ENCODE results near the gene SCO2. TPM values are rescaled to one million over a fixed set of nuclear protein-coding genes. Genes with fewer than 3 reads are reported as not detected.

SCO2 gene
- total RNA-seq, 2 experiments from 2014 or later, result 4.1 to 4.9 TPM

DNA sequence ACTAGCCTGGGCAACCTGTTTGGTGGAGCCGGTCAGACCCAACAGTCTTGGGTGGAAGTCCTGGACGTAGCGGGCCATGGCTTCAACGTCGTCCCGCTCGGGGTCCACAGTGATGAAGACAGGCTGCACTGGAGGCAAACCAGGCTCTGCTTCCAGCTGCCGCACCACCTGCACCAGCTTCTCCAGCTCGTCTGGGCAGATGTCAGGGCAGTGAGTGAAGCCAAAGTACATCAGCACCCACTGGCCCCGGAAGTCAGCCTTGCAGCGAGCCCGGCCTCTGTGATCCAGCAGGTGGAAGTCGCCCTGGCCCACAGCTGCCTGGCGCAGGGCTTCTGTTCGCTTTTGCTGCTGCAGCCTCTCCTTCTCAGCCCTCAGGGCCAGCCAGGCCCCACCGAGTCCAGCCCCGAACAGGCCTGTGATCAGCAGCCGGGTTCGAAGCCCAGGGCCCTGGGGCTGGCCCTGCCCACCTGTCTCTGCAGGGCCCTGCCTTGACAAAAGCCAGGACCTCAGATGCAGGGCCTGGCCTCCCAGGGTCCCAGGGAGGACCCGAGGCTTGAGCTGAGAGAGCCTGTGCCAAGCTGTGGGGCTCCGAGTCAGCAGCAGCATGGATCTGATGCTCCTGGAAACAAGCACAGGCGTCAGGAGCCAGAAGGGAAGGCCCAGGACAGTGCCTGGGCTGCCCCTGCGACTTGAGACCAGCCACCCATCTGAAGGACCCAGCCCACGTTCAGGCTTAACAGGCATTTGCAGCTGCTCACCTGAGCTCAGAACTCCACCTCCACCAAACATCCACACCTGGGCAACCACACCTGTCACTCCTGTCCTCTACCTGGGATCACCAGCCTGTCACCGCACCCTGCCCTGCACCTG is 1.4 kb downstream of the SCO2 start:
- POLR2A ChIA-PET, result interaction anchor here (1.3 to 3.3 kb wide), 2 partner anchors 9 to 15 kb away, joined by 3 to 33 read pairs; partner anchors contain the start of genes LMF2 and NCAPH2
- H3K4me1 ChIP-seq (ENCODE audit: insufficient read depth, low read length, poor library complexity, severe bottlenecking), result peaks cover 16% of the 10 kb centered on the region
- TF ChIP-seq EZH2phosphoT487 (IDR thresholded peaks at IDR 0.05; ENCODE audit: borderline replicate concordance, low read depth, low read length), result no peak
- no peak for TF ChIP-seq CTCF (conservative IDR thresholded peaks at IDR 0.05; ENCODE audit: low read length)
- intact Hi-C loops (cut with micrococcal nuclease; ENCODE audit: unreplicated experiment), result loop anchor here (2.0 kb wide), 1 partner anchor 55 kb away; no protein-coding TSS in a partner anchor
- no peaks in the 10 kb centered on the region for H3K9me2 ChIP-seq (ENCODE audit: insufficient read depth, low read length)
- peak overlapping the region; percentile 93 for H3K4me2 ChIP-seq (ENCODE audit: low read length)
- H4K20me1 ChIP-seq (ENCODE audit: insufficient read depth, low read length), result no peaks in the 10 kb centered on the region
- CTCF ChIA-PET (ENCODE audit: unreplicated experiment), result no interaction called here
- H3K9me3 ChIP-seq (ENCODE audit: low read length), result no peaks in the 10 kb centered on the region
- H3K36me3 ChIP-seq (ENCODE audit: insufficient read depth, low read length), result peaks cover 60% of the 10 kb centered on the region
- H3K27ac ChIP-seq (ENCODE audit: low read depth, low read length, poor library complexity, severe bottlenecking), result peak overlapping the region; percentile 92
- DNase-seq (ENCODE audit: low spot score), result no peak
- H3K79me2 ChIP-seq (ENCODE audit: insufficient read depth, low read depth, low read length), result peaks cover 4% of the 10 kb centered on the region; the same call in 1 of the 2 replicates
- H2AFZ ChIP-seq (ENCODE audit: low read length), result no peak overlapping the region
- peak overlapping the region; percentile 77 for H3K4me3 ChIP-seq (ENCODE audit: low read depth, low read length, poor library complexity, severe bottlenecking)
- BruUV-seq (replicated peaks), result no TSS peak

DNA sequence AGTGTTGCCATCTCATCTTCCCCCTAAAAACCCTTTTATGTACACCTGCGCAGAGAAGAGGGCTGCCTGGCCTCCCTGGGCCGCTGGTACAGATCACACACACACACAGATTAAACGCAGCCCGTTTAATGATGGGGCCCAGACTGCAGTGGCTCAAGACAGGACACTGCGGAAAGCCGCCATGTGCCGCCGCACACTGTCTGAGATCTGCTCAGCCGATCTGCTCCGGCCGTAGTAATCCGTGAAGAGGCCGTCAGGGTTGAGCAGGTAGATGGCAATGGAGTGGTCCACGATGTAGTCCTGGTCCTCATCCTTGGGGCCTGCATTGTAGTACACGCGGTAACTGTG is 2.0 kb downstream of the SCO2 start:
- H3K4me2 ChIP-seq (ENCODE audit: low read length), result peak overlapping the region; percentile 93; the same call in 1 of the 2 replicates
- intact Hi-C loops (cut with micrococcal nuclease; ENCODE audit: unreplicated experiment), result no loop called here

More for the DNA sequence above, 2.0 kb downstream of the SCO2 start:
- Histone ChIP-seq H3K27ac (ENCODE audit: low read depth, low read length, poor library complexity, severe bottlenecking) (no peak overlapping the region), H3K79me2 (ENCODE audit: insufficient read depth, low read depth, low read length) (peaks cover 4% of the 10 kb centered on the region; the same call in 1 of the 2 replicates), H3K36me3 (ENCODE audit: insufficient read depth, low read length) (peaks cover 66% of the 10 kb centered on the region), H3K9me2 (ENCODE audit: insufficient read depth, low read length) (no peaks in the 10 kb centered on the region), H2AFZ (ENCODE audit: low read length) (no peak overlapping the region), H3K9me3 (ENCODE audit: low read length) (no peaks in the 10 kb centered on the region), H4K20me1 (ENCODE audit: insufficient read depth, low read length) (no peaks in the 10 kb centered on the region), H3K4me1 (ENCODE audit: insufficient read depth, low read length, poor library complexity, severe bottlenecking) (peaks cover 16% of the 10 kb centered on the region), H3K4me3 (ENCODE audit: low read depth, low read length, poor library complexity, severe bottlenecking) (no peak overlapping the region)
- POLR2A ChIA-PET, result interaction anchor here (3.3 kb wide), 1 partner anchor 14 kb away, joined by 33 read pairs; the partner anchor contains the start of genes LMF2 and NCAPH2
- CTCF ChIA-PET (ENCODE audit: unreplicated experiment), result no interaction called here
- no peak for DNase-seq (ENCODE audit: low spot score)
- no peak for TF ChIP-seq CTCF (conservative IDR thresholded peaks at IDR 0.05; ENCODE audit: low read length)
- TF ChIP-seq EZH2phosphoT487 (IDR thresholded peaks at IDR 0.05; ENCODE audit: borderline replicate concordance, low read depth, low read length), result no peak
- no TSS peak for BruUV-seq (replicated peaks)

Data from OCI-LY7 (cell line).